GM18867 (cell line): ENCODE results near the gene IGFALS.

Experiments used
- ATAC-seq: cut with Tn5 transposase; IDR thresholded peaks from one replicate; pipeline ENCODE4 v1.9.1; 2021; ENCODE audit warnings: mild to moderate bottlenecking, moderate library complexity; ENCODE audit not compliant: unreplicated experiment

Gene IGFALS

DNA sequence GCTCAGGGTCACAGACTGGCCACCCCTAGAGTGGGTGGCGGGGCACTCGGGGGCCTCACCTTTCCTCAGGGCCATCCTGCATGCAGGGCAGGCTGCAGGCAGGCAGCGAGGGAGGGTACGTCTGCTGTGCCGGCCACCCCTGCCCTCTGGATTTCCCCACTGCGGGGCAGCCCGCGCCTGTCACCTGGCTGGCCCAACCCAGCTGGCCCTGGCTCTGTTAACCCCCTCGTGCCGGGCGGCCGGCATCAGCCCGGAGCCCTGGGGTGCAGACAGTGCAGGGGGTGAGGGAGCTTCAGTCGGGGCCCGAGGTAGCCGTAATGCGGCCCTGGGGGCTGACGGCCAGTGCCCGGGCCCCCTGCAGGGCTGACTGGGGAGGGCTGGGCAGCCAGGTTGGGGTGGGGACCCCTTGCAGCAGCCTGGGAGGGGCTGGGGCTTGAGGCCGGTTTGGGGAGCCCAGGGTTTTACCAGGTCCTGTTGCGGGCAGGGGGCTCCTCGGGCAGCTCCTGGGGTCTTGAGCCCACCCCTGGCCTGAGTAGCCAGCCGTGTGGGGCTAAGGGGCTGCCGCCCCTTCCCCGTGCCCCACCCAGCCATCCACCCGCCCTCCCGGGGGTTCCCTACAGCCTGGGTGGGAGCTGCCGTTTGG lies at the start of gene IGFALS:
TSS of gene IGFALS (minus strand) at position 128 of the 643 bp plus-strand sequence. CDS start at position 75, 53 bp downstream.
- ATAC-seq = no peak

DNA sequence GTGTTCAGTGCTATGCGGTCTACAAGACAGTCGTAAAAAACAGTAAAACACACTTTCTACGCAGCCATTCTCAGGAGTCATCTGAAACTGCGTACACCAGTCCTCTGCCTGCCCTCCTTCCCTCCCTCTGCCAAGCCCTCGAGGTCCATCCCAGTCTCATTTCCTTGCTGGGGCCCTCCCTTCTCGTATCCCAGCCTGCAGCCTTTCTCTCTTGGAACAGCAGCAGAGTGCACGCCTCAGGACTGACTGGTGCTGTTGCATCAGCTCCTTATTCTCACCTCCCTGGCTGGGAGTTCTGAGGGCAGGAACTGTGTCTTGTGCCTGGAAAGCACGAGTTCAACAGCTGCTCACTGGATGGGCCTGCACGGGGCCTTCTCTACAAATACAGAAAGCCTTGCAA lies 46.0 kb upstream of the IGFALS start:
- ATAC-seq = no peak

DNA sequence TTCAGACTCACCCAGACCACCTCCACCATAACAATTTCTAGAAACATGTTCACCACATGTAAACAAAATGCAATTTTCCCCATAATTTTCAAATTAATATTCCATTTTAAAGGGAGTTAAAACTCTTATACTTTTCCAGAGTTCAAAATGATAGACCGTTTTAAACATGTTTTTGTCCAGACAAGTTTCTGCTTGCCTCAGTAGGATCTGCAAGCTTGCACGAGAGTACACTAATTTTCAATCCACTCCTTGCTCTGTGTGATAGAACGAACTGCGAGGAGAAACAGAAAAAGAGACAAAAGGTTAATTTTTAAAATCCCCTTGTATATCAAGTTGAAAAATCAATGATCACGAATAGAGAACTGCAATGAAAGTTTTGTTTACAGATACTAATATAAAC lies 40.6 kb upstream of the IGFALS start:
- no peak for ATAC-seq

DNA sequence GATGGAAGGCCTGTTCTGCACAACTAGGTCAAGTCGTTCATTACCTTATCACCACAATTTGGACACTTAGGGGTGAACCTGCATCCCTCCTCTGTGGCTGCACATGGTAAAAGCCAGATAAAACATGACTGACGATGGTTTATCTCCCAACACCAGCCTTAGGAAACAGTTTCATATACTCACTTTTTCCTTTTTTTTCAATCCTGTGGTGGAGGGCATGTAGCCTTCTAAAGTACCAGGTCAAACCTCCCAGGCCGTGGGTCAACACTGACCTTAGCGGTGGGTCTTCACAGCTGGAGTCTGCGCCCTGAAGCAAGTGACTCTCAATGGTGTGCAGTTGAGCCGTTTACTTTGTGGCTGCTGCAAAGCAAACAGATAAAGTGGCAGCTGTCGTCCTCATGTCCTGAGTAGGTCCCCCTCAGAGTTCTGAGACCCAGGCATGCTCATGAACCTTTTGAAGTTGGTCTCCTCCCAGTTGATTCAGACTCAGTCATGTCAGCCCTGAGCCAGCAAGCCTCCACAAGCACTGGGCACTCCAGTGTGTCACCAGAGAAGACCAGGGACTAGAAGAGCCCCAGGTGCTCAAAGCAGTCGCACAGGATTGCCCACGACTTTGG lies 39.4 kb upstream of the IGFALS start:
- no peak for ATAC-seq

DNA sequence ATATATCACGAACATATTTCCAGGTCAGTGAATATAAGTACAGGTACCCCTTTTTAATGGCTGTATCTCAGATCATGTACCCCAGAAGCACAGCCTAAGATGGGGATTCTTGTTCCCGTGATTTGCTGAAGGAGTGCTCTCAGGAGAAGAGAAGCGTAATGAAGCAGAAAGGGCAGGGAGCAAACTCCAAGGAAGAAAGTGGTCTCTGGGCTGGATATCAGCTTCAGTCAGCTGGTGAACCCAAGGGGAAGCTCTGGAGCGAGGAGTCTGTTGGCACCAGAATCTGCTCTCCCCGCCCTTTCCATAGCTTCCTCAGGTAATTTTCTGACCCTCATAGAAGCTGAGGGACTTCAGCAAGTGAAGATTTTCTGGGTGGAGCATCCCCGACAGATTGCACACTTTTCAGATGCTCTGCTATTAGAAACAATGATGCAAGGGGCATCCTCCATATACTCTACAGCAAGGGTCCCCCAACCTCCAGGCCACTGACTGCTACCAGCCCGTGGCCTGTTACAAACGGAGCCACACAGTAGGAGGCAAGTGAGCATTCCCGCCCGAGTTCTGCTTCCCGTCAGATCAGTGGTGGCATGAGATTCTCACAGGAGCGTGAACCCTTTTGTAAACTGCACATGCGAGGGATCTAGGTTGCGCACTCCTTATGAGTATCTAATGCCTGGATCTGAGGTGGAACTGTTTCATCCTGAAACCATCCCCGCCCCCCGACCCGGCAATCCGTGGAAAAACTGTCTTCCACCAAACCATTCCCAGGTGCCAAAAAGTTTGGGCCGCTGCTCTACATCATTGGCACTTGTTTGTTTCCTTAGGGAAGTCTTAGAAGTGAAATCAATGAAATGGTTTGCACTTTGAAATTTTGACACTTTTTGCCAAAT lies 37.9 kb upstream of the IGFALS start:
- ATAC-seq = no peak

DNA sequence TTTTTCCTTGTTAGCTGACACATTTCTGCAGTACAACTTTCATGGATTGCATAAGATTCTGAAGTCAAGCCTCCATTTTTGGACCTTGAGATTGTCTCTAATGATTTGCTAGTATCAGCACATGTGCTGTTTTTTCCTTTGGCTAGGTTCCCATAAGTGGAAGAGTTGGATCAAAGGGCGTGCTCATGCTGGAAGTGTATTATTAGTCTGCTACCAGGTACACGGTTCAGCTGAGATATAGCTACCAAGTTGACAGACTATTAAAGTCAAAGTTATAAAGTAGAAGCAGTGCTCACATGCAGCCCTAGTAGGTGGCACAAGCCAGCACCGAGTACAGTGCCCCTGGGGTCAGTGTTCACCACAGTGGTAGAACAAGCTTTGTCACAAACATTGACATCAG lies 36.7 kb upstream of the IGFALS start:
- no peak for ATAC-seq

DNA sequence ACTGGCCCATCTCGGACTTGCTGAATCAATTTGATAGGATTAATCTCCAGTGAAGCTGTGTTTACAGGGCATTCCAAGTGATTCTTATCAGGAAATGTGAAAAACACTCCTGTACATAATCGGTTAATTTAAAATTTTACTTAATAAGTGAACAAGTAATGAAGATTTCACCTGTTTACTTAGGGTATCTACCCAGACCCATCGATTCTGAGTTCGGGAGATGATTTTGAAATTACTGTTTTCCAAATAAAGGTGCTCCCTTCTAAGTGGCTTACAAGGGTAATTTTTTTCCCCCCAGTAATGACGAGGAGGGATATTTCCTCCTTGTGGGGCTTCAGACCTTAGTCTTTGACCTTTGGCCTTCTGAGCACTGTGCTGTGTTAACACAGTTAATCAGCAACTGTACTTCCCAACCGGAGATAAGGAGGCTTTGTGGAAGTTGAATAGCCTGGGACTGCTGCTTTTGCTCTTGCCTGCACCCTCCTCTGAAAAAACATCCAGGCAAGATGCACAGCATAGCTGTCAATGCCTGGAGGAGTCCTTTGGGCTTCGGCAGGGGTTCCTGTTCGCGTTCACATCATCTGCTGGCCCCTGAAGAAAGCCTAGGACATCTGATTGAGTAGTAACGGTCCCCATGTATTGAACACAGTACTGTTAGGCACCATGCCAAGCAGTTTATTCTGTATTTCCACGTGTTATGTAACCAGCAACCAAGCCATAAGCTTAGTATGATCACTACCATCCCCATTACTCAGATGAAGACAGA lies 35.3 kb upstream of the IGFALS start:
- no peak for ATAC-seq

DNA sequence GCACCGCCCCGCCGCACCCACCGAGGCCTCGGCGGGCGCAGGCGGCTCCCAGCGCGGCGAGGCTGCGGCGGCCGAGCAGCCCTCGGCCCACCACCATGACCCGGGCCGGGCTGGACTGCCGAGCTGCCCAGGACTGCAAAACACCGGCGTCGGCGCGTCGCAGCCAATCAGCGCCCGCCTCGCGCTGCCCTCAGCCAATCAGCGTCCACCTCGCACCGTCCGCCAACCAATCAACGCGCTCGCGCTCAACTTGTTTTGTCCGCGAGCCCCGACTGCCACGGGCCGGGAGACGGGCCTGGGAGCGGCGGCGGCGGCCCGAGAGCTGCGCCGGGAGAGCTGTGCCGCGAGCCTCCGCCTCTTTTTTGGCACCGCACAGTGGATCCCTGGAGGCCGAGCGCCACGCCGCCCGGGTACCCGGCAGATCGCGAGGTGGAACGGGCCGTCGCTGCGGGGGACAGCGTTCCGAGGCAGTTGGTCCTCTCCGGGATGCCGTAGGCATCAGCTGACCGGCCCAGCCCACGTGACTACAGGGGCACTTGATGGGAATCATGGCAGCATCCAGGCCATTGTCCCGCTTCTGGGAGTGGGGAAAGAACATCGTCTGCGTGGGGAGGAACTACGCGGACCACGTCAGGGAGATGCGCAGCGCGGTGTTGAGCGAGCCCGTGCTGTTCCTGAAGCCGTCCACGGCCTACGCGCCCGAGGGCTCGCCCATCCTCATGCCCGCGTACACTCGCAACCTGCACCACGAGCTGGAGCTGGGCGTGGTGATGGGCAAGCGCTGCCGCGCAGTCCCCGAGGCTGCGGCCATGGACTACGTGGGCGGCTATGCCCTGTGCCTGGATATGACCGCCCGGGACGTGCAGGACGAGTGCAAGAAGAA lies 33.4 kb upstream of the IGFALS start, which contains the start of the genes FAHD1 and HAGH:
TSS of gene FAHD1 (plus strand) at position 516 of the 883 bp plus-strand sequence. CDS start at position 549, 33 bp downstream.
TSS of gene HAGH (minus strand) at position 135 of the 883 bp plus-strand sequence. CDS start at position 97, 38 bp downstream.
- peak; percentile 75 for ATAC-seq

DNA sequence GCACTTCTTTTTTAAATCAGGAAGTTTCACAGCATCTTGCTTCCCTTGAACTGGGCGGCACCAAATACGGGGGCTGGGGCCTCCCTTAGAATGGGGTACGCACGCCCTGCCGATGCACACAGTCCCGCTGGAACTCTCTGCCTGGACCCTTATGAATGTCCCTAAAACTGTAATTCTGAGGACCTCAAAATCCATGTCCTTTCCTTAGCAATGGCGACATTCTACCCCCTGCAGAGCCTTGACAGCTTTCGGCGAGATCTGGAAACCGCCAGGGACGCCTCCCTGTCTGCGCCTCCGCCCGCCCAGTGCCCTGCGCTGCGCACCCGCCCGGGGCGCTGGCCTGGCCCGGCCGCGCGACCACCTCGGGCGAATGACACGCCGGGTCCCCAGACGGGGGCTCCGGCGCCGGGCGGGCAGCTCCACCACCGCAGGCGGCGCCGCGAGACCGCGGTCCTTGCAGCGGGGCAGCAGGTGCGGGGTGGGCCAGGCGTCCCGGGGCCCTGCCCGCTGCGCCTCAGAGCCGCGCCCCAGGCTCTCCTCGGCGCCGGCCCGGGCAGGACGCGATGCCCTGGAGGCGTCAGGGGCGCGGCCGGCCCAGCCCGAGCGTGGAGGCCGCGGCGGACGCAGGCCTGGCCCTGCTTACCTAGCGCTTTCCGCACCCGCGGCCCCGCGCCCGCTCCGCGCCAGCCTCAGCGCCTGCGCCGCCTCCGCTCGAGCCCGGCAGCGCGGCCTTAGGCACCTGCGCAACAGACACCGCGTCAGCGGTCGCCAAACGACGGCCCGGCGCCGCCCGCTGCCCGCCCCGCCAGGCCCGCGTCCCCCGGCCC lies 32.6 kb upstream of the IGFALS start:
- peak; percentile 52 for ATAC-seq

DNA sequence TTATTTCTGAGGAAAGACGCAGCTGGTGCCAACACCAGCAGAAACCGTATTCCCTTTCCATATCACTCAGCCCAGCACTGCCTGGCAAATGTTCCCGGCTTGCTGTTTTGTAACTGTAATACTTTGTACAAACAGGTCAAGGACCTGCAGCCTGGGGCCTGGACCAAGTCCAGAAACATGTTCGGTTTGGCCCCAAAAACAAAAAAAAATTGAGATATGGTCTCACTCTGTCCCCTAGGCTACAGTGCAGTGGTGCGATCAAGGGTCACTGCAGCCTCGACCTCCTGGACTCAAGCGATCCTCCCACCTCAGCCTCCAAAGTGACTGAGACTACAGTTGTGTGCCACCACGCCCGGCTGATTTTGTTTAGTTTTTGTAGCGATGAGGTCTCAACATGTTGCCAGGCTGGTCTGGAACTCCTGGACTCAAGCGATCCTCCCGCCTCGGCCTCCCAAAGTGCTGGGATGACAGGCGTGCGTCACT lies 31.9 kb upstream of the IGFALS start:
- ATAC-seq = no peak

DNA sequence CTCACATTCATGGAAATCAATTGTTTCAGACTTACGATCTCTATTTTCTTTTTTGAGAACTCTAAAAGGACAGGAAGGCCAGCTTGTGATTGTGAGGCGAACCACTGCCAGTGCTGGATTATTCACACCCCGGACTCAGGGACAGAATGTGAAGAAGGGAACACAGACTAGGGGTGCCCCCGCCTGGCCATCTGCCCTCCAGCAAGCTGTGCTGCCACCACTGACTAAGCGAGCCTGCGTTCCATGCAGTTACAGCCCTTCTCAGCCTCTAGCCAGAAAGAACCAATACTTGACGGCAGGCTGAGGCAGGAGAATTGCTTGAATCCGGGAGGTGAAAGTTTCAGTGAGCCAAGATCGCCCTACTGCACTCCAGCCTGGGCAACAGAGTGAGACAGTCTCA lies 30.3 kb upstream of the IGFALS start:
- ATAC-seq = no peak

DNA sequence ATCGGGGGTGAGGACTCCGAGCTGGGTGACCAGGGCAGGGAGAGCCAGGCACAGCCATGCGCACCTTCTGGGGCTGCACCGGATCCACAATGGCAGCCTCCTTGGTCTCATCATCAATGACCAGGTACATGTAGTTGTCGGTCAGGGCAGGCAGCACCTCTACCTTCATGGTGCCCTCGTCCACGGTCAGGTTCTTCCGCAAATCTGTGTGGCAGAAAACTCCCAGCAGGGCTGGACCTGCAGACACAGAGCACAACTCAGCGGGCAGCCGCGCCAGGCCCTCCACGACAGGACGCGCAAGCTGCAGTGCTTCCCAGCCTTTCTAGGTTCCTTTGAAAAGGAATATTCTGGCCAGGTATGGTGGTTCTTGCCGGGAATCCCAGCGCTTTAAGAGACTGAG lies 29.3 kb upstream of the IGFALS start:
- no peak for ATAC-seq

DNA sequence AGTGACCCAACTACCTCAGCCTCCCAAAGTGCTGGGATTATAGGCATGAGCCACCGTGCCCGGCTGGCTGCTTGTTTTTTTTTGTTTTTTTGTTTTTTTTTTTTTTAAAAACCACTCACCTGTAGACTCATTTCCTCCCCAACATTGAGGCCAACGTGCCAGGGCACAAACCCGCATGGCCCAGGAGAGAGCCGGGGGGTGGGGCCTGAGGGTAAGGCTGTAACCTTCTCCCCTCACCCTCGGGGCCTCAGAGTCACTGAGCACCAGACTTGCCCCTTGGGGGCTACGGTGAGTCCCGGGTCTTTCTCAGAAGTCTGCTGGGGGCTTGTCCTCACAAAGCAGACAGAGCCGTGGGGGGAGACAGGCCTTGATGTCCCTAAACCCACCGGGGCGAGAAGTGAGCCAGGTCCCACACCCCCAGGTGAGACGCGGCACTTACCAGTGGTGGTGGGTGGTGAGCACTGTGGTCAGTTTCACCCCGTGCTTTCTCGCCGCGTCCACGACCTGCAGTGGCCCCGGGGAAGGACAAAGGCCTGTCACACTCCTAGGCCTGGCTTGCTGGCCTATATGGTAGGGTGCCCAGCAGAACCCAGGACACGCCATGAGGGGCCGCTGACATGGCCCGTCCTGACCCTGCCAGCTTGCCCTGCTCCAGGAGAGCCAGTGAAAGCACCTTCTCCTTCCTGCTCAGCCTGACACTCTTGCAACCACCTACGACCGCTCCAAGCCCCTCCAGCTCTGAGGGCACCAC lies 28.5 kb upstream of the IGFALS start:
- no peak for ATAC-seq

DNA sequence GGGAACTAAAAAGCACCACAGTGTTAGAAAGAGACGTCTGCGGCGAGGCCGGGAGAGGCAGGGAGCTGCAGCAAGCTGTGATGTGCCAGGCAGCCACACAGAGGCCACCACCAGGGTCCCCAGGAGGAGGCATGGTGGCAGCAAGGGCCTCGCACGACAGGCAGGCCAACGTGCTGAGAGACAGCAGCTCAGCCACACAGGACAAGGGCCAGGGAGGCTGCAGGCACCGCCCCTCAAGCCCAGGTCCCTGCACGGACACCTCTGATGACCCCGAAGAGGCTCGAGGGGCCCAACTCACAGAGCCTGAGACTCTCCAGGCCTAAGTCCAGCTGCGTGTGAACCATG lies 27.4 kb upstream of the IGFALS start:
- ATAC-seq = no peak

DNA sequence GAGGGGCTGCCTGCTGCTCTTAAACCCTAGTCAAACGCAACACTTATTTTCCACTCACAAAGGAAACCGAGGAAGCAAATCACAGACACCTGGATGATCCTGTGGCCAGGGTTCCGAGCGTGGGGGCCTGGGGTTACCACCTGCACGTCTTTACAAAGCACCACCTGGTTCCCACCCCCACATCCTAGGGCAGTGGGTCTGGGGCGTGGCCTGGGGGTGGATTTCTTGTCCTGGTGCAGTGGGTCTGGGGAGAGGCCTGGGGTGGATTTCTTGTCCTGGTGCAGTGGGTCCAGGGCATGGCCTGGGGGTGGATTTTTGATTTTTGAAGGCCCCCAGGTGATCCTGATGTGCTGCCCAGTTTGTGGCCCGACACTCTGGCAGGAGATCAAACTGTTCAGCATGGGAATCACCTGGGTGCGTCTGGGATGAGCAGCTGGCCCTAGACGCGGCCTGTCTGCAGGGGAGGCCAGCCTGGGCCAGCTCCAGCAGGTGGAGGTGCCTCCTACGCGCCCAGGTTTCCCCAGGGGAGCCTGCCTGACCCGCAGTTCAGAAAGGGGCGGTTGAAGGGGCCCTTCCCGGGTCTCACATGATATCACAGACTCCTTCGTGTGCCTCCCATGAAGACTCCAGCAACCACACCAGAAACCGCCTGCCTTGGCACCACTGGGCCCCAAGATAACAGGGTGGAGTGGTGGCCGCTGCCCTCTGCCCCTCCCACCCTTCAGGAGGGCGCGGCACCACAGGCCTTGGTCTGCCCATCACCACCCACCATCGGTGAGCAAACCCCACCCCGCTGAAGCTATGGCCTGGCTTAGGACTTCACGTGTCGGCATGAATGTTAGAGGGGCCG lies 26.8 kb upstream of the IGFALS start:
- ATAC-seq = no peak

DNA sequence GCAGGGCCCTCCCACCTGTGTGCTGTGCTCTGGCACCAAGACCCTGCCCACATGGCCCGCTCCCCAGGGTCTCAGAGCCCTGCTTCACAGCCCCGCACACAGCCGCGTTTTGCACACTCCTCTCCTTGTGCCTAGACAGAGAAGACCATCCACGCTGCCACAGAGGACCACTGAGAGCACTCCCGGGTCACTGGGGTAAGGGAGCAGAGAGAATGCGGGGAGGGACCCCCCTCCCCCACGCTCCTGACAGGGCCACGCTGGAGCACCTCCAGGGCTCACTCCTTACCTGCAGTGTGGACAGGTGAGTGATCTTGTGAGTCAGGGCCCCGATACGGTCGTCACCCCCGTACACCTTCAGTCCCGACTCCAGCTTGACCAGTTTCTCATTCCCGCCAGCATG lies 26.1 kb upstream of the IGFALS start:
- no peak for ATAC-seq

DNA sequence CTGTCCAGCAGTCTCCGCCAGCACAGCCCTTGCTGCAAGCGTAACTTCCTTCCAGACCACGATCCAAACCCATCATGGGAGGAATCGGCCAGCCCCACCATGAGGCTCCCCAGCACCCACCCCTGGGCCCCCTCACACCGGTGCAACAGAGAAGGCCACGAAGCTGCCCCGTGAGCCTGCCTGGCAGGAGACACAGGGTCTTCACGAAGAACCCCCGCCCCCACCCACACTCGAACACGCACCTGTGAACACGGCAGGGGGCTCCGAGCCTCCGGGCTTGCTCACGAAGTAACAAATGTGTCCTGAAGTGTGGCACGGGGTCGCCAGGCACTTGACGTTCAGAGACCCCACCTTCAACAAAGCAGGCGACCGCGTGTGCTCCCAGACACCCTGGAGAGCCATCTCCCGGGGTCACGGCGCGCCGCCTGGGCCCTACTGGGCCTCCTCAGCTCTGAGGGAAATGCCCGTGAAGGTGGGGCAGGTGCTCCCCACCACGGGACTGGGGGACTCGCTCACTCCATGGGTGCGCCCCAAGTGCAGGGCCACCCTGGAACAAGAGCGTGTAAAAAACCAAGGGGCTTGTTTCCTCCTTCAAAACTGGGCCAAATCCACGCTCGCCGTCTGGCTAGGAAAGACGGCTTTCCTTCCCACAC lies 25.5 kb upstream of the IGFALS start:
- no peak for ATAC-seq
